ENCODE measurements around the gene GRB10.

GRB10 gene

DNA sequence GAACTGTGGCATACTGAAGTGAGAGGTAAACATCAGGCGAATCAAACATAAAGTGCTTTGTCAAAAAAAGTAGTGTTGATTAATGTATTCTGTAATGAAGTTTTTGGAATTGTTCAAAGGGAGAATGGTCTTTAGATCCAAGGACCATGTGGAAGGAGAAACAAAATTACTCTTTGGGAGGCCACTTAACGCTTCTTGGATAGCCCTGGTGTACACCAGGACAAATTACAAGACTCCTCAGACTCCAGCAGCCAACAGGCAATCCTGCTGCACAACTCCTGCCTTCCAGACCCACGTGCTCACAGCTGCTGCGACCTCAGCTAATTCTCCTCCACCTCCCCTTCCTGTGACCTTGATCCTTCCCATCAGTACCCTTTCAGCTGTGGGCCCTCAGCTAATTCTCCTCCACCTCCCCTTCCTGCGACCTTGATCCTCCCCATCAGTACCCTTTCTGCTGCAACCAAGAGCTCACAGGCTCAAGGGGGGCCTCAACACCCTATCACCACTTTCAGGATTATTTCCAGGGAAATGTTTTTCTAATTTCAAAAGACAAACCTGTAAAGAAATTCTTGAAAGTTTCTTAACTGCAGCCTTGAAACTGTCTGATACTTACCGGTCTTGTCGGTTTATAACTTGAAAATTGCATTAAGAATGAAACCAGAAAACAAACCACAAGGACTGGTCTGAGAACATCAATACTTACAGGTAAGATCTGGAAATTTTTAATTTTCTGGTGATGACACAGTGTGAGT is 187.8 kb downstream of the GRB10 start:
- no peak for DNase-seq (ENCODE audit: low spot score)

GRCh38 chr7:50594136-50594535 is 188.6 kb downstream of the GRB10 start:
- no peak for DNase-seq (ENCODE audit: low spot score)
- TF ChIP-seq CTCF (IDR thresholded peaks at IDR 0.05; ENCODE audit: borderline replicate concordance, control extremely low read depth, extremely low read depth, insufficient read depth, missing control alignments), result no peak
- in situ Hi-C loops (cut with MboI; ENCODE audit: low sequenced_read_pairs, unreplicated experiment), result no loop called here

More for the DNA sequence above, 187.8 kb downstream of the GRB10 start:
- in situ Hi-C loops (cut with MboI; ENCODE audit: low sequenced_read_pairs, unreplicated experiment), result no loop called here
- no peak for TF ChIP-seq CTCF (IDR thresholded peaks at IDR 0.05; ENCODE audit: borderline replicate concordance, control extremely low read depth, extremely low read depth, insufficient read depth, missing control alignments)

DNA sequence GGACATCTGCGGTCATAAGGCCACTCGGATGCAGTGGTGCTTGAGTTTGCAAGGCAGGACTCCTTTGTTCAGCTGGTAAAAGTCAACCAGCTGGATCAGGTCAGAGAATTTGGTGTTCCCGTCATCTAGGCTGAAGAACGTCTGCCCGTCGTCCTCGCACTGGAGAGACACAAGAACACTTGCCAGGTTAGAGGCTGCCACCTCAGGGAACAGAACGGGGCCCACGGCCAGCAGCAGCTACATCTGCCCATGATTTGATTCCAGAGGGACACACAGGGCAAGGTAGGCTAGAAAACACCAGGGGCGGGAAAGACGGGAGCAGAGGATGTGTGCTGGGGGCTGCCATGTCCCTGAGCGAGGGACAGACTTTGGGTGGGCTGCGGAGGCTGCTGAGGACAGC is 189.8 kb downstream of the GRB10 start:
- no peak for DNase-seq (ENCODE audit: low spot score)
- TF ChIP-seq CTCF (IDR thresholded peaks at IDR 0.05; ENCODE audit: borderline replicate concordance, control extremely low read depth, extremely low read depth, insufficient read depth, missing control alignments), result no peak
- in situ Hi-C loops (cut with MboI; ENCODE audit: low sequenced_read_pairs, unreplicated experiment), result no loop called here

GRCh38 chr7:50591480-50592438 is 190.9 kb downstream of the GRB10 start:
- TF ChIP-seq CTCF (IDR thresholded peaks at IDR 0.05; ENCODE audit: borderline replicate concordance, control extremely low read depth, extremely low read depth, insufficient read depth, missing control alignments), result no peak
- in situ Hi-C loops (cut with MboI; ENCODE audit: low sequenced_read_pairs, unreplicated experiment), result no loop called here
- no peak for DNase-seq (ENCODE audit: low spot score)

GRCh38 chr7:50591098-50591479 is 191.6 kb downstream of the GRB10 start:
- no peak for TF ChIP-seq CTCF (IDR thresholded peaks at IDR 0.05; ENCODE audit: borderline replicate concordance, control extremely low read depth, extremely low read depth, insufficient read depth, missing control alignments)
- no peak for DNase-seq (ENCODE audit: low spot score)
- in situ Hi-C loops (cut with MboI; ENCODE audit: low sequenced_read_pairs, unreplicated experiment), result no loop called here

- DNase-seq (ENCODE audit: low spot score), result no peak
- in situ Hi-C loops (cut with MboI; ENCODE audit: low sequenced_read_pairs, unreplicated experiment), result no loop called here
- TF ChIP-seq CTCF (IDR thresholded peaks at IDR 0.05; ENCODE audit: borderline replicate concordance, control extremely low read depth, extremely low read depth, insufficient read depth, missing control alignments), result no peak
These were observed 192.2 kb downstream of the GRB10 start for GRCh38 chr7:50590535-50590934.
